Common myeloid progenitor, CD34-positive (primary cell): Measurements from ENCODE around the gene DRAM1. TPM values are rescaled to one million over a fixed set of nuclear protein-coding genes. Genes with fewer than 3 reads are reported as not detected.
A peak's percentile ranks its signal among the peaks of the same experiment; 100 is the strongest.

Source experiments
- CTCF ChIA-PET: fragments of 350-600 bp; sonication (Branson Sonifier 250); formaldehyde crosslinking; loops from one replicate; lab custom pipeline; 2021; ENCODE audit warnings: antibody characterized with exemption; lab: Charles Lee
- POLR2A ChIA-PET: fragments of 350-600 bp; sonication (Branson Sonifier 250); formaldehyde crosslinking; loops from one replicate; lab custom pipeline; 2021; ENCODE audit warnings: antibody characterized with exemption; lab: Charles Lee
- DNase-seq, 3 donors: peaks; one replicate each; pipeline versions ENCODE4 v3.0.0 to v3.0.0-alpha.2; 2013
- H3K27ac ChIP-seq, 2 experiments: 1 replicate in 1 of 2; 2 replicates in 1 of 2; pipeline ENCODE4 v1.7.0; 2013; ENCODE audit warnings: inconsistent platforms in 2 of 2, low read length in 2 of 2, mild to moderate bottlenecking in 2 of 2, low read depth in 1 of 2, moderate library complexity in 1 of 2; ENCODE audit not compliant: severe bottlenecking in 2 of 2, insufficient read depth in 1 of 2, poor library complexity in 1 of 2
- H3K27me3 ChIP-seq, 5 experiments: replicated peaks in 2 of 5; 1 replicate in 3 of 5; 2 replicates in 2 of 5; pipeline versions ENCODE4 v1.6.1 to v1.7.0; 2013; ENCODE audit warnings: low read length in 4 of 5, mild to moderate bottlenecking in 2 of 5, moderate library complexity in 2 of 5, inconsistent platforms in 1 of 5; ENCODE audit not compliant: insufficient read depth in 5 of 5, control insufficient read depth in 4 of 5
- H3K36me3 ChIP-seq, 4 experiments: 1 replicate in 2 of 4; 2 replicates in 2 of 4; pipeline versions ENCODE4 v1.6.1 to v1.7.0; 2013; ENCODE audit warnings: low read length in 3 of 4, control low read depth in 1 of 4, mild to moderate bottlenecking in 1 of 4; ENCODE audit not compliant: control insufficient read depth in 4 of 4, insufficient read depth in 4 of 4
- H3K4me1 ChIP-seq, 4 experiments: 1 replicate in 3 of 4; 2 replicates in 1 of 4; pipeline versions ENCODE4 v1.6.1 to v1.7.1; 2013; ENCODE audit warnings: low read length in 3 of 4, mild to moderate bottlenecking in 3 of 4, control low read depth in 1 of 4, inconsistent platforms in 1 of 4, moderate library complexity in 1 of 4; ENCODE audit not compliant: control insufficient read depth in 4 of 4, insufficient read depth in 4 of 4; ENCODE audit errors: control extremely low read depth in 1 of 4
- H3K4me3 ChIP-seq, 7 experiments: 1 replicate in 4 of 7; 2 replicates in 3 of 7; pipeline versions ENCODE4 v1.5.1 to v1.7.0; 2013; ENCODE audit warnings: mild to moderate bottlenecking in 7 of 7, low read length in 6 of 7, moderate library complexity in 6 of 7, inconsistent platforms in 2 of 7, low read depth in 2 of 7, control low read depth in 1 of 7; ENCODE audit not compliant: insufficient read depth in 4 of 7, control insufficient read depth in 1 of 7; ENCODE audit errors: extremely low read depth in 1 of 7
- H3K9me3 ChIP-seq, 5 experiments: 1 replicate in 4 of 5; 2 replicates in 1 of 5; pipeline versions ENCODE4 v1.6.1 to v1.7.1; 2013; ENCODE audit warnings: low read length in 4 of 5, mild to moderate bottlenecking in 2 of 5, inconsistent platforms in 1 of 5, low read depth in 1 of 5, moderate library complexity in 1 of 5; ENCODE audit not compliant: control insufficient read depth in 4 of 5, insufficient read depth in 2 of 5; ENCODE audit errors: control extremely low read depth in 1 of 5
- WGBS: methylation state at CpG from one replicate; pipeline ENCODE4 v1.1.5; 2013; ENCODE audit not compliant: insufficient coverage; 5-methylcytosine and 5-hydroxymethylcytosine counted together
- polyA plus RNA-seq: library from polyadenylated mRNA; unstranded; fragments of 120-200 nt; gene quantifications from one replicate; pipeline ENCODE4 v1.2.1, GENCODE V29; 2013

Gene DRAM1, protein sequence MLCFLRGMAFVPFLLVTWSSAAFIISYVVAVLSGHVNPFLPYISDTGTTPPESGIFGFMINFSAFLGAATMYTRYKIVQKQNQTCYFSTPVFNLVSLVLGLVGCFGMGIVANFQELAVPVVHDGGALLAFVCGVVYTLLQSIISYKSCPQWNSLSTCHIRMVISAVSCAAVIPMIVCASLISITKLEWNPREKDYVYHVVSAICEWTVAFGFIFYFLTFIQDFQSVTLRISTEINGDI
- polyA plus RNA-seq: 34.9 TPM

- peak; percentile 90 to 96 (median 95) for DNase-seq
- H3K27ac ChIP-seq: peak within 1 kb of the TSS; percentile 77 to 89
- H3K27me3 ChIP-seq: no peaks in the 10 kb centered on the region
- 2% methylated on average over 69 of the region's 105 CpGs for WGBS
- H3K4me1 ChIP-seq: peaks cover 15 to 55% (median 30%) of the 10 kb centered on the region in 4 experiments
- peaks cover 0 to 11% (median 2%) of the 10 kb centered on the region in 4 experiments for H3K36me3 ChIP-seq
- H3K9me3 ChIP-seq: no peaks in the 10 kb centered on the region
- CTCF ChIA-PET: interaction anchor here (0.7 to 1.7 kb wide), 7 partner anchors 9 to 39 kb away, joined by 3 to 7 read pairs (median 3); no protein-coding TSS in a partner anchor
- peak within 1 kb of the TSS; percentile 79 to 99 (median 91) for H3K4me3 ChIP-seq
- POLR2A ChIA-PET: interaction anchor here (0.8 to 1.1 kb wide), 2 partner anchors 37 to 46 kb away, joined by 3 to 4 read pairs; partner anchors contain the start of gene GNPTAB
Observed at GRCh38 chr12:101876861-101877805, at the start of gene DRAM1. DRAM1 (plus strand) TSS chr12:101877580; CDS start chr12:101877790, 210 bp downstream.

- no peak overlapping the region for H3K27ac ChIP-seq
- no peaks in the 10 kb centered on the region for H3K9me3 ChIP-seq
- H3K4me1 ChIP-seq: peaks cover 30 to 66% (median 50%) of the 10 kb centered on the region in 4 experiments
- 98% methylated on average over 6 of the region's 6 CpGs for WGBS
- H3K27me3 ChIP-seq: no peaks in the 10 kb centered on the region
- ChIA-PET POLR2A (no interaction called here), CTCF (interaction anchor here (0.8 to 12.2 kb wide), 7 partner anchors 11 to 56 kb away, joined by 3 to 132 read pairs (median 33); no protein-coding TSS in a partner anchor)
- DNase-seq: peak in 1 of 3 donors; percentile 38
- H3K36me3 ChIP-seq: no peaks in the 10 kb centered on the region
- H3K4me3 ChIP-seq: peak overlapping the region in 5 of 7 experiments; percentile 34 to 100 (median 90)
Observed at GRCh38 chr12:101828463-101829196, 48.8 kb upstream of the DRAM1 start.

DNA sequence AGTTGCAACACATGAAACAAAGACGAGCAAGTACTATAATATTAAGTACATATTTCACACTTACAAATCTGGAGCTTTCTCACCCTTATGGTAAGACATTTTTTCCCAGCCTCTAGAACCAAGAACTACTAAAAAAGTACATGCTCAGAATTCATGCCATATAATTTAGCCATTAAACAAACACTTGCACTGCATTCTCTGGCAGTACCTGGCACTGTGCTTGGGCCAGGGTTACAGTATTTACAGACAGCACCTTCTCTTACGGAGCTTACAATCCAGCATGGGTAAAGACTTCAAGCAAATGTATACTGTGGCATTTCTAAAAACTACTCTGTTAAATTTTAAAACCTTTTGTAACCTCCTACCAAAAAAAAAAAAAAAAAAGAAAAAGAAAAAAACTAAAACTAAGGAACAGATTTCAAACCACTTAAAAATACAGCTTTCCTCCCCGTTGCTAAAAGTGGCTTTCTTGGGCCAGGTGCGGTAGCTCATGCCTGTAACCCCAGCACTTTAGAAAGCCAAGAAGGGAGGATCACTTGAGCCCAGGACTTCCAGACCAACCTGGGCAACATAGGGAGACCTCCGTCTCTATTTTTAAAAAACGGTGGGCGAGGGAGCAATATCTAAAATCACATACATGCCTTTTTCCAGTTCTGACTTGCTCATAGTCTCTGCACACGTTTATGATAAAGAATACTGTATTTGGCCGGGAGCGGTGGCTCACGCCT lies 47.6 kb upstream of the DRAM1 start:
- DNase-seq: peak in 1 of 3 donors; percentile 30
- no peaks in the 10 kb centered on the region for H3K36me3 ChIP-seq
- WGBS: 9% methylated on average over 9 of the region's 11 CpGs
- CTCF ChIA-PET: interaction anchor here (0.9 to 12.2 kb wide), 12 partner anchors 9 to 70 kb away, joined by 3 to 132 read pairs (median 9); no protein-coding TSS in a partner anchor
- POLR2A ChIA-PET: interaction anchor here (1.0 to 1.7 kb wide), 3 partner anchors 26 to 56 kb away, joined by 3 to 6 read pairs (median 4); no protein-coding TSS in a partner anchor
- H3K4me1 ChIP-seq: peaks cover 30 to 55% (median 42%) of the 10 kb centered on the region in 4 experiments
- peak overlapping the region; percentile 88 to 100 (median 91) for H3K4me3 ChIP-seq
- peak overlapping the region; percentile 15 to 76 for H3K27ac ChIP-seq
- no peaks in the 10 kb centered on the region for H3K9me3 ChIP-seq
- no peaks in the 10 kb centered on the region for H3K27me3 ChIP-seq

- Histone ChIP-seq H3K27ac (peak within 1 kb of the TSS; percentile 15 to 76), H3K4me1 (peaks cover 28 to 48% (median 38%) of the 10 kb centered on the region in 4 experiments), H3K9me3 (no peaks in the 10 kb centered on the region), H3K36me3 (no peaks in the 10 kb centered on the region), H3K27me3 (no peaks in the 10 kb centered on the region), H3K4me3 (peak within 1 kb of the TSS; percentile 88 to 100 (median 91))
- WGBS: under 1% methylated on average over 85 of the region's 96 CpGs
- POLR2A ChIA-PET: interaction anchor here (0.7 to 1.7 kb wide), 5 partner anchors 10 to 57 kb away, joined by 3 to 6 read pairs (median 4); partner anchors contain the start of gene DRAM1
- CTCF ChIA-PET: interaction anchor here (0.7 to 12.2 kb wide), 16 partner anchors 9 to 160 kb away, joined by 3 to 132 read pairs (median 4); no protein-coding TSS in a partner anchor
- DNase-seq: peak; percentile 93 to 97 (median 96)
Observed at GRCh38 chr12:101830367-101831325, 46.7 kb upstream of the DRAM1 start, which contains the start of gene GNPTAB. GNPTAB (minus strand) TSS chr12:101830959; CDS start chr12:101830675, 284 bp downstream.

DNA sequence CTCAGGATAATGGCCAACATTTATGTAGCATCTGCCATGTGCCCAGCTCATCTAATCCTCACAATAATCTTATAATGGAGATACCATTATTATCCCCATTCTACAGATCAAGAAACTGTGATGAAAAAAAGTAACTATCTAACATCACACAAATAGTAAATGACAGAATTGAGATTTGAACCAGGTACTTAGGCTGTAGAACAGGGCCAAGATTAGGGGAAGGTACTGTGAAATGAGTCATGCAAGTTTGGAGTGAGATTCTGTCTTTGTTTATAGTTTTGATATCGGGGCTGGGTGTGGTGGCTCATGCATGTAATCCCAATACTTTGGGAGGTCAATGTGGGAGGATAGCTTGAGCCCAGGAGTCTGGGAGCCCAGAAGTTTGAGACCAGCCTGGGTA lies 45.4 kb upstream of the DRAM1 start:
- H3K27ac ChIP-seq: no peak overlapping the region
- peak in 2 of 3 donors; percentile 23 to 31 for DNase-seq
- ChIA-PET CTCF (interaction anchor here (1.2 to 12.2 kb wide), 6 partner anchors 8 to 59 kb away, joined by 3 to 132 read pairs (median 42); no protein-coding TSS in a partner anchor), POLR2A (no interaction called here)
- WGBS: 100% methylated on average over 1 of the region's 1 CpG
- no peaks in the 10 kb centered on the region for H3K9me3 ChIP-seq
- no peaks in the 10 kb centered on the region for H3K36me3 ChIP-seq
- no peaks in the 10 kb centered on the region for H3K27me3 ChIP-seq
- peaks cover 24 to 34% (median 29%) of the 10 kb centered on the region in 4 experiments for H3K4me1 ChIP-seq
- no peak overlapping the region for H3K4me3 ChIP-seq
